Upper lobe of left lung (tissue), 6 donors: ENCODE data around the gene PCSK6. TPM values are rescaled to one million over a fixed set of nuclear protein-coding genes. Genes with fewer than 3 reads are reported as not detected.

Experiments used
- ATAC-seq, 2 donors: fragments of 200-7000 bp; cut with Tn5 transposase; one replicate each; pipeline ENCODE4 v1.9.1; 2022; ENCODE audit warnings: mild to moderate bottlenecking in 2 of 2, moderate library complexity in 2 of 2; ENCODE audit not compliant: low FRiP score in 2 of 2
- DNase-seq, 2 donors: peaks; one replicate each; pipeline ENCODE4 v3.0.0-alpha.2; 2019 to 2020
- H3K27ac ChIP-seq, 4 donors: fragments of 200-600 bp; sonication (generic); one replicate each; pipeline ENCODE4 v1.5.1; 2016 to 2019
- H3K27me3 ChIP-seq, 4 donors: fragments of 200-600 bp; sonication (generic); one replicate each; pipeline ENCODE4 v1.5.1; 2017 to 2019
- H3K36me3 ChIP-seq, 4 donors: fragments of 200-600 bp; sonication (generic); one replicate each; pipeline ENCODE4 v1.5.1; 2016 to 2019
- H3K4me1 ChIP-seq, 4 donors: fragments of 200-600 bp; sonication (generic); one replicate each; pipeline ENCODE4 v1.5.1; 2018 to 2019
- H3K4me3 ChIP-seq, 4 donors: fragments of 200-600 bp; sonication (generic); one replicate each; pipeline ENCODE4 v1.5.1; 2017 to 2019; ENCODE audit warnings: mild to moderate bottlenecking in 2 of 4, moderate library complexity in 1 of 4
- H3K9me3 ChIP-seq, 4 donors: fragments of 200-600 bp; sonication (generic); one replicate each; pipeline ENCODE4 v1.5.1; 2018 to 2019
- EP300 ChIP-seq, 4 donors: sonication (generic); formaldehyde crosslinking; IDR thresholded peaks; one replicate each; pipeline ENCODE4 v1.5.1; 2017; ENCODE audit warnings: antibody characterized with exemption in 4 of 4, control low read depth in 2 of 4
- POLR2A ChIP-seq, 4 donors: fragments of 450-650 bp; IDR thresholded peaks; one replicate each; pipeline ENCODE4 v1.5.1; 2016 to 2017; ENCODE audit warnings: antibody characterized with exemption in 4 of 4, mild to moderate bottlenecking in 2 of 4
- POLR2AphosphoS5 ChIP-seq, 2 donors: sonication (generic); formaldehyde crosslinking; IDR thresholded peaks; one replicate each; pipeline ENCODE4 v1.5.1; 2017; ENCODE audit warnings: antibody characterized with exemption in 2 of 2
- WGBS, 2 donors: methylation state at CpG; one replicate each; pipeline ENCODE4 v1.1.5; 2017 to 2018; 5-methylcytosine and 5-hydroxymethylcytosine counted together
- total RNA-seq, 6 donors: library from RNA; depleted of rRNA in 4 of 6; stranded (reverse); fragments of >200 nt in 4 of 6; gene quantifications; one replicate each; pipeline versions ENCODE4 v1.1.0 to v1.2.1, GENCODE V29; 2016 to 2021
- TF ChIP-seq, protein P1 (sequence below), 6 experiments: fragments of 450-650 bp in 4 of 6; fragments of 200-600 bp in 2 of 6; sonication (generic) in 2 of 6; IDR thresholded peaks; one replicate each; pipeline ENCODE4 v1.5.1; 2016 to 2019; ENCODE audit warnings: antibody characterized with exemption in 6 of 6
- donor health status: DM: no; HTN: no; CAD: no; lungs with moderate emphysema.
- donor health status: DM: no; HTN: yes; CAD: no; lungs with severe emphysema.

PCSK6 gene
- total RNA-seq, 6 donors from 2014 or later, result 3.1 to 24.4 (median 5.5) TPM

DNA sequence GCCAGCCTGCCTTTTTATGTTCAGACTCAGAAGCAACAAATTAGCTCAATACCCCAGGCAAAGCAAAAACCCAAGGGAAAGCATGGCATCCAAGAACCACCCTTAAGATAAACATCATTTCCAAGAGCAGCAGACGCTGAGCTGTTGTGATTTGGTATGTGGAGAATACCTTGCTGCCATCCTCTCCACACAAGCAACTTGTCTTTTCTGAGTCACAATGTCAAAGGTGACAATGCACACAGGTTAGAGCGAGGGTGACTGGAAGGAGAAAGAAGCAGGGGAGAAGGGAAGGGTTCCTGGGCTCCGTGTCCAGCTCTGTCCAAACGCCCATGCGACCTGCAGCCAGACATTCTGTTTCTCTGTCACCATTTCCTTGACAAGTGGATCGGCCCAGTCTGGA, 6.0 kb downstream of the PCSK6 start:
- DNase-seq, result no peak
- Histone ChIP-seq H3K27me3 (peaks cover 0 to 4% (median 1%) of the 10 kb centered on the region in 4 donors), H3K36me3 (no peaks in the 10 kb centered on the region), H3K4me3 (no peak overlapping the region), H3K27ac (no peak overlapping the region), H3K4me1 (peaks cover 0 to 6% (median 2%) of the 10 kb centered on the region in 4 donors), H3K9me3 (no peaks in the 10 kb centered on the region)
- TF ChIP-seq POLR2AphosphoS5 (IDR thresholded peaks at IDR 0.05), result no peak
- TF ChIP-seq POLR2A (IDR thresholded peaks at IDR 0.05), result no peak
- TF ChIP-seq EP300 (IDR thresholded peaks at IDR 0.05), result no peak
- TF ChIP-seq, protein P1, sequence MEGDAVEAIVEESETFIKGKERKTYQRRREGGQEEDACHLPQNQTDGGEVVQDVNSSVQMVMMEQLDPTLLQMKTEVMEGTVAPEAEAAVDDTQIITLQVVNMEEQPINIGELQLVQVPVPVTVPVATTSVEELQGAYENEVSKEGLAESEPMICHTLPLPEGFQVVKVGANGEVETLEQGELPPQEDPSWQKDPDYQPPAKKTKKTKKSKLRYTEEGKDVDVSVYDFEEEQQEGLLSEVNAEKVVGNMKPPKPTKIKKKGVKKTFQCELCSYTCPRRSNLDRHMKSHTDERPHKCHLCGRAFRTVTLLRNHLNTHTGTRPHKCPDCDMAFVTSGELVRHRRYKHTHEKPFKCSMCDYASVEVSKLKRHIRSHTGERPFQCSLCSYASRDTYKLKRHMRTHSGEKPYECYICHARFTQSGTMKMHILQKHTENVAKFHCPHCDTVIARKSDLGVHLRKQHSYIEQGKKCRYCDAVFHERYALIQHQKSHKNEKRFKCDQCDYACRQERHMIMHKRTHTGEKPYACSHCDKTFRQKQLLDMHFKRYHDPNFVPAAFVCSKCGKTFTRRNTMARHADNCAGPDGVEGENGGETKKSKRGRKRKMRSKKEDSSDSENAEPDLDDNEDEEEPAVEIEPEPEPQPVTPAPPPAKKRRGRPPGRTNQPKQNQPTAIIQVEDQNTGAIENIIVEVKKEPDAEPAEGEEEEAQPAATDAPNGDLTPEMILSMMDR (IDR thresholded peaks at IDR 0.05), result no peak
- ATAC-seq, result no peak
- WGBS, 2 donors, result 74 to 76% methylated on average over 6 of the region's 6 CpGs

DNA sequence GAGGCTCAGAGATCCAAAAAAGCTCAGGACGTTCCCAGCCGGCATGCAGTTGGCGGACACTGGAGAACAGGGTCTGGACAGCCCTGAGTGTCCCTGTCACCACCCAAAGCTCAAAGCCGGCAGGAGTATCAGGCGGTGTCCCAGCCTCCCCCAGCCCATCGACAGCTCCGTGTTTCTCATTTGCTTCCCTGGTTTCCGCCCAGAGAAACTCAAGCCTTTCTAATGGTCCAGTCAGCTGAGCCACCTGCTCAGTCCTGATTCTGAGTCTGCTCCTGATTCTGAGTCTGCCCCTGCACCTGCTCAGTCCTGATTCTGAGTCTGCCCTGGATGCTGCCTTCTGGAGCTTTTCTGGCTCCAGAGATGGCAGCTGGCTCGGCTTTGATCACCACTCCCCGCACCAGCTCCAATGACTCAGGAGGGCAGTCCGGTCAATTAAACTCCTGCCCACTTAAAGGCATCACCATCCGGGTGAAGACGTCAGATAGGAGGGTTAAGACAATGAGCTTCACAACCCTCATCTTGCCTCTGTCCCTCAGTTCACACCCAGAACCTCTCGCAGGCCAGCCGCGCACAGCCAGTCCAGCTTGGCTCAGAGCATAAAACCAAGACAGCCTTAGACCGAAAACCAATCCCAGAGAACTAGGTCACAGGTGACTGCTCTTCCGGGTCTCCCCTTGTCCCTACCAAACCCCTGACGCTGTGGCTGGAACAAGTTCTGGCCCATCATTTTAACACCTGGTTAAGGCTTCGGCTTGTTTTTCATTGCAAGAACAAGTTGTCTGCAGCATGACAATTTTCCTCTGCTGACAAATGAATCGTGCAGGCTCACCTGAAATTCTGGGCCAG, 6.8 kb downstream of the PCSK6 start:
- ATAC-seq (peak in 1 of 2 donors; percentile 4), DNase-seq (no peak)
- TF ChIP-seq EP300 (IDR thresholded peaks at IDR 0.05) (no peak), POLR2A (IDR thresholded peaks at IDR 0.05) (no peak), POLR2AphosphoS5 (IDR thresholded peaks at IDR 0.05) (no peak)
- TF ChIP-seq, protein P1 (IDR thresholded peaks at IDR 0.05), result no peak
- Histone ChIP-seq H3K27me3 (no peaks in the 10 kb centered on the region), H3K36me3 (no peaks in the 10 kb centered on the region), H3K9me3 (no peaks in the 10 kb centered on the region), H3K27ac (no peak overlapping the region), H3K4me3 (no peak overlapping the region), H3K4me1 (no peaks in the 10 kb centered on the region)
- 91 to 92% methylated on average over 21 of the region's 21 CpGs for WGBS, 2 donors

DNA sequence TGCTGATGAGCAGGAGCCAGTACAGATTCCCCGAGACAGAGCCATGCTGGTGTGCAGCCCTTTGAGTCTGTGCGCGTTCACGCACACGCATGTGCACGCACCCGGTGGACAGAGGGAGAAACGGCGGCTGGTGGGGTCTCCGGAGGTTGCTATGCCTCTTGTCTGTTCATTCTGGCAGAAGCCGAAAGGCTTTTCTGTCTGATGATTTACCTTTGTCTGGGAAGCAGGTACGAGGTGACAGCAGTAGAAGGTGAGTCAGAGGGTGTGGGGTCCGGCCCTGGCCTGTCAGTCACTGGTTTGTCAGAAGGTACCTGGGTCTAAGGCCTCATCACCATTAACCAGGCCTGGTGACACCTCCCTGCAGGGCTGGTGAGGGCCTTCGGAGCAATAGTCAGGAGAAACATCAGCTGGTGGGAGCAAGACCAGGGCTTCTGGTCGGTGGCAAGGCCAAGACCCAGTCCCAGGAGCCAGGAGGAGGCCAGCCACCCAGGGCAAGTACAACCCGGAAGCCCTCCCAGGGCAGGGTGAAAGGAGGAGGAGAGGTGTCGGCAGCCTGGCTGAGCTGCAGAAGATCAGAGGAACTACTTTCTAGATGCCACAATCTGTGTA, 7.5 kb downstream of the PCSK6 start:
- no peaks in the 10 kb centered on the region for H3K4me1 ChIP-seq
- TF ChIP-seq POLR2AphosphoS5 (IDR thresholded peaks at IDR 0.05) (no peak), EP300 (IDR thresholded peaks at IDR 0.05) (no peak)
- TF ChIP-seq, protein P1 (IDR thresholded peaks at IDR 0.05), result no peak
- no peaks in the 10 kb centered on the region for H3K36me3 ChIP-seq
- no peak overlapping the region for H3K4me3 ChIP-seq
- H3K27ac ChIP-seq, result no peak overlapping the region
- no peak for ATAC-seq
- DNase-seq, result no peak
- no peaks in the 10 kb centered on the region for H3K27me3 ChIP-seq
- no peaks in the 10 kb centered on the region for H3K9me3 ChIP-seq
- WGBS, 2 donors, result 90 to 92% methylated on average over 15 to 17 of the region's 17 CpGs

DNA sequence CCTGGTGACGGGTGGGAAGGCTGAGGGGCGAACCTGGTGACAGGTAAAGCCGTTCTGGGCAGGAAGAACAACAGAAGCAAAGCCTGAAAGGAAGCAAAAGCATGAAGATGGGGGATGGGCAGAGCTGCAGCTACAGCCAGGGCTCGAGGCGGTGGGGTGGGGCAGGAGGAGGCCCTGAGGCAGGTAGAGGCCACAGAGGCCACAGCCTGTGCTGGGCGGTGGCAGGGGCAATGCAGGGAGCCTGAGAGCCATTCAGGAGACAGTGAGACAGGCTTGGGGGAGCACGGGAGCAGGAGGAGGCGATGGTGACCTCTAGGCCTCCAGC, 8.2 kb downstream of the PCSK6 start:
- no peaks in the 10 kb centered on the region for H3K36me3 ChIP-seq
- no peaks in the 10 kb centered on the region for H3K4me1 ChIP-seq
- no peaks in the 10 kb centered on the region for H3K9me3 ChIP-seq
- no peak overlapping the region for H3K27ac ChIP-seq
- H3K4me3 ChIP-seq, result no peak overlapping the region
- DNase-seq (peak in 1 of 2 donors; percentile 59), ATAC-seq (no peak)
- 92% methylated on average over 8 of the region's 8 CpGs for WGBS, 2 donors
- TF ChIP-seq POLR2A (IDR thresholded peaks at IDR 0.05) (no peak), POLR2AphosphoS5 (IDR thresholded peaks at IDR 0.05) (no peak), EP300 (IDR thresholded peaks at IDR 0.05) (no peak)
- TF ChIP-seq, protein P1 (IDR thresholded peaks at IDR 0.05), result no peak
- no peaks in the 10 kb centered on the region for H3K27me3 ChIP-seq
